Stimulated activated CD4-positive, alpha-beta T cell treated with anti-CD3 and anti-CD28 coated beads, Interleukin-4, amount 100 ng/mL, for 24 hours (primary cell): ENCODE results near the gene CAMK1D.
"Not testable (repeated sequence)": the region's sequence is repeated elsewhere in the genome, so short reads cannot be mapped to it uniquely, and the experiment has no call there.

Experiments
- DNase-seq: peaks from one replicate; pipeline ENCODE4 v3.0.0-alpha.2; 2020

CAMK1D gene

DNA sequence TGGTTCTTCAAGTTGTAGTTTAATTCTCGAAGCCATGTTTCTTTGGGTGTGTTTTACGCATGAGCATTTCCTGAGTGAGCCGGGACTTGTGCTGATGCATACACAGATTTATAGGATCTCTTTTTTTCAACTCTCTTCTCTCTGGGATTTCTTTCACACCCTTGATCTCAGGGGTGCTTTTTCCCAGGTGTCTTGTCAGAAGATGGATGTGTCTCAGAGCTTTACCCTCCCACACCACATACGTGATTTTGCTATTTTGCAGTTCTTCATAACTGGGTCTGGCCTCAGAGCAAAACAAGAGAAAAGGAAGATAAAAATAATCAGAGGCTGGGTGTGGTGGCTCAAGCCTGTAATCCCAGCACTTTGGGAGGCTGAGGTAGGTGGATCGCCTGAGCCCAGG lies 177.0 kb downstream of the CAMK1D start:
- DNase-seq = no peak

DNA sequence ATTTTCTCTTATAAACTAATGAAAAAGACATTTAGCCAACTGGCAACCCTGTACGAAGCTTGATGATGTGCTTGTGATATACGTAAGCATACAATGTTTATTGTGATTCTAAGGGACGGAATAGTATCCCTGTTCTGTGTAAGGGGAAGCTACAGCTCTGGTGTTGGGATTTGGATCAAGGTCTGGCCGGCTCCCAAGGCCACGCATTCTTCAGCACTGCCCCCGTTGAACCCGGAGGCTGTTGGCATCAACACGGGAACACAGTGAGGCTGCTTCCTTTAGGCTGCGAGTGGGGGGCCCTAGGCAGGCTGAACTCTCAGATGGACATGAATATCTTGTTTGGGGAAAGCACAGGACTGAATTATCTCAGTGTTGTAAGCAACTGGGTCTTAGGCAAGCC lies 180.6 kb downstream of the CAMK1D start:
- no peak for DNase-seq

DNA sequence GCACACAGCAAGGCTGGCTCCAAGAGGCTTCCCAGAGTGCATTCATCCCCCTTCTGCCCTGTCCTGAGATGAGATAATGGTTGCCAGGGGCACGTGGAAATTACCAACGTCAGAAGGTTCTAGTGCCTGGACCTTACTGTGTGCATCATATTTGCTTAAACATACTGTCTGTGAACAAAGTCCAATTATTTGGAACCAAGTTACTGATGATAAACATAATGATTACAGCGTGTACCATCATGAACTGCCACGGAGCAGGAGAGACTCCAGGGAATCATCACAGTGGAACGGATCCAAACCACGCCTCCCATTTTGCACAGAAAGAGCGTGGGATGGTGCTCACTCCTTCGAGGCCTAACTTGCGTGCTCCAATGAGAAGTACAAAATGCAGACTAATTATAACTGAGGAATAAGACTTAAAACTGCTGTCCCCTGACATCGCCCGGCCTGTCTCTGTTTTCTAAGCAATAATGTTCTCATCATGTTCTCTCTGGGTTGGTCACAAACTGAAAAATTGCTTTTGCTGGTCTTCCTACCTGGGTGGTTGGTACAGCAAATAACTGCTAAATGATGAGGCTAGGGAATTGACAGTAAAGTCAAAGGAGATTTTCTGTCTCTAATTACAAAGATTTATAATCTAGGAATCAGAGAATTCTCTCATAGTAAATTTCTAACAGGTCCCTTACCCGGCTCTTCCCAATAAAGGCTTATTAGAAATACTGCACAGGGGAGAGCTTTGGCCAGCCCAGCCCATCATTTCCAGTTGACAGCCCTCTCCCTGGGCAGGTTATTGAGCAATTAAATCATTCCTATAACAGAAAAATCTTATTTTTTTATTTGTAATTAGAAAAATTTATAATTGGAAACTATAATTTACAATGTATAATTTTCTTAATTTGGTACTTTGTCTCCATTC lies 182.2 kb downstream of the CAMK1D start:
- DNase-seq = no peak

DNA sequence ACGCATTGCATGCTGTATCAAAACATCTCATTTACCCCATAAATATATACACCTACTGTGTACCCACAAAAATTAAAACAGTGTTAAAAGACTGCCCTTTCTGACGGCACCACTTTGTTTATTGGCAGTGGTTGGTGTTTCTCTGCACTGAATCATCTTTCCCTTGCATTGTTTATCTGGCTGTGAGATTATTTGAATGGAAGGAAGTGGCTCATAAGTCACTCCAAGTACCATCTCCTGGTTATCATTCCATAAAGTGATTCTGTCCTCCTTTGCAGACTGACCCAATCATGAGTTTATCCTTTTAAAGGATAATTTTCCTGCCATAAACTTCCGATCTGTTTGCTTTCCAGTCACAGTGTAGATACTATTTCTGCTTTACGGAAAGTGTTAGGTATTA lies 183.8 kb downstream of the CAMK1D start:
- DNase-seq = no peak

DNA sequence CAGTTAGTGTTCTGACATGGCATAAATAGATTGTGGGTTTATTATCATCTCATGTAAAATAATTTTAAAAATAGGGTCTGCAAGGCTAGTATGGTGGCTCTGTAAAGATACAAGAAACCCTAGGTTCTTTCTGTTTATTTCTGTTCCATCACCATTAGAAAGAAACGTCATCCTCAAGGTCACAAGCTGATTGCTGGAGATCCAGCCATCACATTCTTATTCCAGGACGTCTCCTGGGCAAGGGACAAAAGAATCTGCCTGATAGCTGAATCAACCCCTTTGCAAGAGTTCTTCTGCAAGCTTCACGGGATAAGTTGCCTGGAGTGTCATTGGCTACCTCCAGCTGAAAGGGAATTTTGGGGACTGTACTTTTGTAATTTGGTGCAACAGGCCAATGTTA lies 184.4 kb downstream of the CAMK1D start:
- DNase-seq = no peak

DNA sequence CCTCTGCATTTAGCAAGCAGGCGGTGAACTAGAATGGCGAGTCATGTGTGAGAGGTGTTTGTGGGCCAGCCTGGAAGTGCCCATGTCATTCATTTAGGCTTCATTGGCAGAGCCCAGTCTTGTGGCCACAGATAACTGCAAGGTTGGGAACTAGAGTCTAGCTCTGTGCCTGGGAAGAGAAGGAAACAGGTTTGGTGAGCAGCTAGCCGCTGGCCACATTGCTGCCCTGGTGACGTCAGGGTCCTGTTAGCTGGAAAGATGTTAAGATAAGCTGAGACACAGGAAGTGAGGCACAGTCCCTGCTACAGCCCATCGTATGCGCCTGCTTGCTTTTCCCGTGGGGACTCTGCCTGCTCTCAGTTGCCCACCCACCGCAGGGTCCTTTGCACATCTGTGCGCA lies 185.5 kb downstream of the CAMK1D start:
- no peak for DNase-seq

DNA sequence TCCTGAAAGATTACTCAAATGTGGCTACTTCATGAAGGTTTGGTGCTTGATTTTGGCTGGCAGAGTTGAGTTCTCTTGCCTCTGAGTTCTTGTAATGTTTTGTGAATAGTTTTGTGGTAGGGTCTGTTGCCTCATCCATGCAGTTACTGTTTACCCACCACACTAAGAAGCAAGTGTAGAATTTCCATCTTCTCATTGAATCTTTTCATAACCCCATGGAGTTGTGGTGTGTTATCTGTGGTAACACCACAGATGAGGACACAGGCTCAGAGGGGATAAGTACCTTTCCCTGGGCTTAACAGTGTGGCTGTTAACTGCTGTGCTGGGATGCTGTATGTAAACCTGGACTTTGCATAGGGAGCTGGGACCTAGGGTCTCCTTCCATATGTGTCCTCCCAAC lies 186.3 kb downstream of the CAMK1D start:
- DNase-seq = no peak

DNA sequence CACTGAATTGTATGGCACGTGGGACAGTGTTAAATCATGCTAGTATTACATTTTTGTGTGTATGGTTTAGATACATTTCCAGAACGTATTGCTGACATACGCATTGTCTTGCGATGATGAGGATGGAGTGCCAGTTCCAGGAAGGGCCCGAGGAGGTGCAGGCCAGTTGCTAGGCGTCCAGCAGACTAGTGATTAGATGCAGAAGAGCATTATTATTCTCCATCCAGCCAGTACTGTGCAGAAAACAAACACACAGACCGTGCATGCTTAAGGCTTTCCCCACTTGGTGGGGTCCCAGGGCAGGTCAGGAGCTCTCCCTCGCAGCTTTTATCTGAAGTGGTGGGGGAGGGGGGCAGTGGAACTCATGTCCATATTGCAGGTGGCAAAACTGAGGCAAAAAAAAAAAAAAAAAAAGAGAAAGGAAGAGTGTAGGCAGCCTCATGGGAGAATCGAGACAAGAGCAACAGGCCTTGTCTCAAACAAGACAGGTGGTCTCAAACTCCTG lies 189.2 kb downstream of the CAMK1D start:
- DNase-seq = no peak

DNA sequence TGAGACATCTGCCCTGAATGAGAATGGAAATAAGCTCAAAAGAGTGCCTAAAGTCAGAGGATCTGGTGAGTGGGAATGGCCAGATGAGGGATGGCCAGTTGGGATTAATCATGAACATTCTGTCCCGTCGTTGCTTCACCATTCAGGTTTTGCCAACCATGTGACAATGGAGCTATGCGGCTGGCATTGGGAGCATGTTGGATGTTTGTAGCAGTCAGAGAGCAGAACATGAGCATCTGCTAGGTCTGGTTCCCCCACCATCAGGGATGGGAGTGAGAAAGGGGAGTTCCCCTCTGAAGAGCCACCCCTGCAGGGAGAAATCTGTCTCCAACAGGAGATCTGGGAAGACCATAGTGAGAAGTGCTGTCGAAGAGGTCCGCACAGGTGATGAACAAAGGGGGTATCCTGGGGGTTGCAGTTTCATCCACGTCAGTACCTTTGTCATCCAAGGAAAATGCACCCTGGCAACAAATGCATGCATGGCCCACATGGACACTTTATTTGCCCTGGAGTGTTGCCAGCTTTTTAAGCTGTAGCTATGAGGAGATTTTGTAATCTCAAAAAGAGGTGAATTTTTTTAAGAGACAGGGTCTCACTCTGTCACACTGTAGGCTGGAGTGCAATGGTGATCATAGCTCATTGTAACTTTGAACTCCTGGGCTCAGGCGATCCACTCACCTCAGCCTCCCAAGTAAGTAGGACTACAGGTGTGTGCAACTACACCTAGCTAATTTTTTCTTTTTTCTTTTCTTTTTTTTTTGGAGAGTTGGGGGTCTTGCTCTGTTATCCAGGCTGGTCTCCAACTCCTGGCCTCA lies 190.2 kb downstream of the CAMK1D start:
- no peak for DNase-seq

DNA sequence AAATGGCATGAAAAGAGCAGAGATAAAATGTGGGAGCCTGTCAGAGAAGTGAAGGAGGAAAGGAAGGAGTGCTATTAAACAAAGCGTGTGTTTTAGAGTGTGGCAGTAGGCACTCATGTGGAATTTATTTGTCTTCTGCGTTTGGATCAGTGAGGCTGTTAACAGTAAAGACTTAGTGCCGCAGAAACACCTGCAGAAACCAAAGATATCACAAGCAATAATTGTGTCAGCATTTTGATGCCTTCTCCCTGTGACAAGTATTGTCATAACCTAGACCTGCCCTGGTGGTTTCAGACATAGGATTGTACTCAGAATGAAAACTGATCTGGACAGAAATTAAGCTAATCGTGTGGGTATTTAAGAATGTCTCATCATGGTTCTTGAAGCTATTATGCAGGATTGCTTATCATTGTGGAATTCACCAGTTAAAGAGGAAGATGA lies 191.0 kb downstream of the CAMK1D start:
- DNase-seq = no peak

DNA sequence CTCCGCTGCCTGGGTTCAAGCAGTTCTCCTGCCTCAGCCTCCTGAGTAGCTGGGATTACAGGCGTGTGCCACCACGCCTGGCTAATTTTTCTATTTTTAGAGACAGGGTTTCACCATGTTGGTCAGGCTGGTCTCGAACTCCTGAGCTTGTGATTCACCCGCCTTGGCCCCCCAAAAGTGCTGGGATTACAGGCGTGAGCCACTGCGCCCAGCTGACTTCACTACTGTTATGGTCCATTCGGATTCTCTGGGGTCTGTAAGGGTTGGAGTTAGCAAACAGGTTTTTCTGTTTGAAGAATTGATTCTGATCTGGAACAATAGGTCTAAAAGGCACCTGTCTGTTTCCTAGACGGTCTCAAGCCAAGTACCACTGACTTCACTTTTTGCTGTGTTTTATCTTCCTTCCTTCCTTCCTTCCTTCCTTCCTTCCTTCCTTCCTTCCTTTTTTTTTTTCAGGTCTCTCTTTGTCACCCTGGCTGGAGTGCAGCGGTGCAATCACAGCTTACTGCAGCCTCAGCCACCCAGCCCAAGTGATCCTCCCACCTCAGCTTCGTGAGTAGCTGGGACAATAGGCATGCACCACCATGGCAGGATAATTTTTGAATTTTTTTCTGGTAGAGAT lies 192.2 kb downstream of the CAMK1D start:
- DNase-seq = no peak

DNA sequence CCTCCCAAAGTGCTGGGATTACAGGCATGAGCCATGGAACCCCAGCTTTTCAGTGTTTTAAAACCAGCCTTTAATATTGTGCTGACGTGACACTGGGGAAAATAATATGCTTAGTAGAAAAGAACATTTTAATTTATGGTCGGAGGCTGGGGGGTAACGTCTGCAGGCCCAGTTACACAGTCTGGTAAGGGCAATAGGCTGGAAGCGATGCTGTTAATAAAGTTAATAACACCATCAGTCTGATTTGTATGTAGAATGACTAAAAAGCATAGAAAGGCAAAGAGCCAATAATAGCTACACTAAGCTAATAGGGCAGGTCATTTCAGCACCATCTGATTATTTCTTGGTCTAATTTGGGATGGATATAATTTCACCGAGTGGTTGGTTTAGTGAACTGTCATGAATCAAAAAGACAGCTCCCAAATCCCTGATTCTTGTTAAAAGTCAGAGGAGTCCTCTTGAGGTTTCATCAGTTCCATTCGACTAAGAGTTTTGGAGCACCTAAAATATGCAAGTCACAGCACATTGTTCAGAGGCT lies 192.9 kb downstream of the CAMK1D start:
- DNase-seq = no peak

DNA sequence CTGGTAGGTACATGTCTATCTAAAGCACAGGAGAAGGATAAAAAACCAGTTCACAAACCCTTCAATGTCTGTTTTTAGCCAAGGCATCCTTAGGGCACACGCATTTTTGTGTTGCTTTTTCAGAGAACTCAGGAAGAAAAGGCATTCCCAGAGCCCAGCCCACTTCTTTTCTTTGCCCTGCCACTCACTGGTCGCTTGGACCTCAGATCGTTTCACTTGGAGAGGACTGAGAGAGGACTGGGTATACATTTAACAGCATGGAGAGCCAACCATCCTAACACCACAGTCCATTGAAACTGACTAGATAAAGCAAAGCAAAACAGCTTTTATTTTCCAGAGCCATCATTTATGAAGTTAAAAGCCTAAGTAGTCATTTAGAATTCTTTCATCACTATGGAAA lies 194.2 kb downstream of the CAMK1D start:
- no peak for DNase-seq

DNA sequence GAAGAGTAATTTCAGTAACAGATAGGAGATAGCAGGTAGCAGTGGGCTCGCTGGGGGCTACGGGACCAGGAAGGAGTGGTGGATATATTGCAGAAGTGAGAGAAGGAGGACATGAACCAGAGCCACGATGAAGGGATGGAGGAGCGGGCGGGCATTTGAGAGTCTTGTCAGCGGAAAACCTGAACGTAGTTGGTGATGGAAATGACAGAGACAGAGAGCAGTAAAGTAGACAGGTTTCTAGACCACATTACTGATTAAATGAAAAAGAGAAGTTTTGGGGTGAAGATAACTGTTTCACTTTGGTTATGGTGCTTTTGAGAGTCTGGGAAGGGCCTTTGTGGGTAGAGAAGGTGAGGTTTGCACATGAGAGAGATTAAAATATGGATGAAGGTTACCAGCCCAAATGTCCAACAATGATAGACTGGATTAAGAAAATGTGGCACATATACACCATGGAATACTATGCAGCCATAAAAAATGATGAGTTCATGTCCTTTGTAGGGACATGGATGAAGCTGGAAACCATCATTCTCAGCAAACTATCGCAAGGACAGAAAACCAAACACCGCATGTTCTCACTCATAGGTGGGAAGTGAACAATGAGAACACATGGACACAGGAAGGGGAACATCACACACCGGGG lies 196.9 kb downstream of the CAMK1D start:
- DNase-seq = not testable (repeated sequence)

DNA sequence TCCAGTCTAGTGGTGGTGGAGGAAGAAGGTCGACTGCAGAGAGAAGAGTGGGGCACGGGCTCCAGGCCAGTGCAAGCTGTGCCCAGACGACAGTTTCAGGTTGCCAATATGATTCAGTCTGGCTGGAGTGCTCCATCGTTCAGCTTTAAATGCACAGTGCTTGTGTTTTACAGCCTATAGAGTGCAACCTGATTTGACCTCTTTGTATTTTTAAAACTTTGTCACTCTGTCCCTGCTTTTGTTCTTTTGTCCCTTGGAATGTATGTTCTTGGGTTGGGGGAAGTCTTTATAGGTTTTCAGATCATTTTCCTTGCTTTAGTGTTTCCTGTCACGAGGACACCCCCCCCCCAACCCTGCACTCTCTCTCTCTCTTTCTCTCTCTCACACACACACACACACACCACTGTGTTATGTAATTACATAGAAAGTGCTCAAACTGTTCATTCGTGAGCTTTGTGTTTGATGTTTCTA lies 198.0 kb downstream of the CAMK1D start:
- no peak for DNase-seq

DNA sequence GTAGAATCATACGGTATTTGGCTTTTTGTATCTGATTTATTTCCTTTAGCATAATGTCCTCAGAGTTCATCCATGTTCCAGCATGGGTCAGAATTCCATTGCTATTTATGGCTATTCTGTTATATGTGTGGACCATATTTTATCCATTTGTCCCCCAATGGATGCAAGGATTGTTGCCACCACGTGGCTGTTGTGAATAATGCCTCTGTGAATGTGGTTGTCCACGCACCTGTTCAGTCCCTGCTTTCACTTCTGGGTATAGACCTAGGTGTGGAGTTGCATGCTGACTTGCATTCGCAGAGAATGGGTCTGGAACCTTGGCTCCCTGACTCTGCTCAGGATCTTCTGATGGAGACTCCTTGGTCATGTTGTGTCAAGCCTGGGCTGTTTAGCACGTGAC lies 199.9 kb downstream of the CAMK1D start:
- DNase-seq = no peak

DNA sequence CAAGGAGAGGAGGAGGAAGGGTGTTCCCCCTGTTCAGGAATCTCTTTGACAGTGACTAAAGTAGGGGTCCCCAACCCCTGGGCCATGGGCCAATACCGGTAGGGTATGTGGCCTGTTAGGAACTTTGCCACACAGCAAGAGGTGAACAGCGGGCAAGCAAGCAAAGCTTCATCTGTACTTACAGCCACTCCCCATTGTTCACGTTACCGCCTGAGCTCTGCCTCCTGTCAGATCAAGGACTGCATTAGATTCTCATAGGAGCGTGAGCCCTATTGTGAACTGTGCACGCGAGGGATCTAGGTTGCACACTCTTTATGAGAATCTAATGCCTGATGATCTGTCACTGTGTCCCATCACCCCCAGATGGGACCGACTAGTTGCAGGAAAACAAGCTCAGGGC lies 201.6 kb downstream of the CAMK1D start:
- DNase-seq = no peak

DNA sequence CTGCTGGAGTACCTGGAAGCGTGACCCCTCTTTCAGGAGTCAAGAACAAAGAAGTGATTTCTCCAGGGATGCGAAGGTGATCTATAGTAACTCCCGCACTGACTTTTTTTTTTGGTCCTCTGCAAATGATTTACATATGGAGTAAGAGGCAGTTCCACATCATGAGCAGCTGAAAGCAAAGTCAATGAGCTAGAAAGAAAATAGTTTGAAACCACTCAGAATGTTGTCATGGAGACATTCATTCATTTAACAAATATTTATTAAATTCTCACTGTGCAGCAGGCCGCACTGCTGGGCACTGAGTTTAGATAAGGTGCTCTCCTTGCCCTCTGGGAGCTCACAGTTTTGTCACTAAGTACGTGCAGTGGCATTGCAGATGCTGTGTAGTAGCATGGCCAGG lies 206.7 kb downstream of the CAMK1D start:
- no peak for DNase-seq

DNA sequence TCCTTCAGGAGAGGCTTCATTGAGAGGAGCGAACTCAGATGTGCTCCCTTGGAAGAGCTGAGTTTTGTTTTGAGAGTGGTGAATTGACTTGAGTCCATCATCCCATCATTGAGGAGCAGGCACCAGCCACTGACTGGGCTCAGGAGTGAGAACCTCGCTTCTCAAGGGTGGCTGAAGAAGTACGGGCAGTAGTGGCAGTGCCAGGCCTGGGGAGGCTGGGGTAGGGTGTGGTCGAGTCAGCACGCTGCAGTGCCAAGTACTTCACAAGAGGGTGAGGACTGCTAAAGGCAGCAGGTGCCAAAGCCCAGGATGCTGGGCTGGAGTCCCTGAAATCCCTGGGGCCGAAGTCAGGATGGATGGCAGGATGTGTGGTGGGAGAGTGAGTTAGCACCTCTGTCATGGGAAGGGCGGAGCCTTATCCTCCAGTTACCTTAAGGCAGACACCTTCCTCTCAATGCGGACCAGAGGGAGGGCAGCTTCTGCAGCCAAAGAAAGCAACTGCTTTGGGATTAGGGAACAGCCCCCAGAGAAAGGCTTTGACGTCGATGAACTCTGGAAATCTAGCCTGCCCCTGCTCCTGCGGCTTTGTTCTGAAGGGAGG lies 210.3 kb downstream of the CAMK1D start:
- DNase-seq = no peak

DNA sequence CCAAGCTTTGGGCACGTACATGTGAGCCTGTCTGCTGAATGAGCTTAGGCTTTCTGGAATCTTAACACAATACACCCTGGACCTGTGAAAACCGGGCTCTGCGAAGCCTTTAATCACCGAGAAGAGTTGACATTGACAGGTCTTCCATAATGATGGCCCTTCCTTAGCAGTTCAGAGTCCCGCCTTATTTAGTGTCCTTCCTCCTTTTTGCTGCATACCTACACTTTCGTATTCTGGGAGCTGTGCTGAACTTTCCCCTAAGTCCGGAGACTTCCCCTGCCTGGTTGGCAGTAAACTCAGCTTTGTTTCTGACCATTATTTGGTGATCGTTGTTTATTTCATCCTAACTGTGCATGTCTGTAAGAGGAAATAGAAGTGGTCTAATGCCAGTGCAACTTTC lies 212.0 kb downstream of the CAMK1D start:
- no peak for DNase-seq

DNA sequence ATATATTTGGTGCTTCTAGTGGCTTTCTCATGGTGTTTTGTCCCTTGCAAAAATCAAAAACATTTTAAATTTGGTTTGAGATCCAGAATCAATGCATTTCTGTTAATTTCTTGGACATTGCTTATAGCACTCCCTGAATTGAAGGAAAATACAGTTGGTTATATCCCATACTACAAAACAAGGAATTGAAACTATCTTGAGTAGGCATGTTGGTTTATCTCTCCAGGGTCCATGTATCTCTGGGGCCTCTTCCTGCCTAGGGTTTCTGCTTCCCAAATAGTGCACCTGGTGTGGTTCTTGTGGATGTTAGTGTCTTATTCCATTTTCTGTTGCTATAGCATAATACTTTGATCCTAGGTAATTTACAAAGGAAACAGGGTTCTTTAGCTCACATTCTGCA lies 212.4 kb downstream of the CAMK1D start:
- no peak for DNase-seq

DNA sequence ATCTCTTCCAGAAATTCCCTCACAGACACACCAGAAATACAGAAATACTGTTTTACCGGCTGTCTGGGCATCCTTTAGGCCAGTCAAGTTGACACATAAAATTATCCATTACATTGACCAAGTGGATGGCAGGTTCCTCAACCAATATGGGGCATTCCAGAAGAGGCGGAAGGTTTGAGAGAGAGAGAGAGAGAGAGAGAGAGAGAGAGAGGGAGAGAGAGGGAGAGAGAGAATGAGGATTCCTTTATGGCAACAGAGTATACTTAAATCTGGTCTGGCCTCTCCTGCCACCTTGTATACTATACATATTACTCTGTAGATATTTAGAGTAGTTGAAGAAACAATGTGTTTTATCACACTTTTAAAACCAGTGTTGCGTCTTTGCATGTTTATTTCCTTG lies 214.1 kb downstream of the CAMK1D start:
- no peak for DNase-seq
